K562 (cell line): ENCODE measurements around the gene CAMSAP2.

Experiments used
- POLR2B ChIP-seq: fragments of 450-650 bp; IDR thresholded peaks from 2 replicates; pipeline ENCODE4 v1.6.1; 2018; ENCODE audit warnings: low read depth; ENCODE audit not compliant: partially characterized antibody
- SAFB ChIP-seq: fragments of 200-400 bp; formaldehyde crosslinking; IDR thresholded peaks from 2 replicates; pipeline ENCODE4 v1.6.1; 2017; ENCODE audit warnings: low read depth, low read length, borderline replicate concordance
- ZBTB8A ChIP-seq: fragments of 450-650 bp; IDR thresholded peaks from 2 replicates; pipeline ENCODE4 v1.6.1; 2018; ENCODE audit warnings: mild to moderate bottlenecking, moderate library complexity; ENCODE audit not compliant: partially characterized antibody

GRCh38 chr1:200794506-200795065 is 55.9 kb downstream of the CAMSAP2 start:
- TF ChIP-seq ZBTB8A: no peak
- TF ChIP-seq SAFB: no peak
- TF ChIP-seq POLR2B: no peak
